Heart left ventricle (tissue), 13 donors: ENCODE data around the gene FBXL19.

Experiments used
- CTCF ChIP-seq, 12 donors: fragments of 200-600 bp; sonication (generic) in 4 of 12; IDR thresholded peaks; one replicate each; pipeline versions ENCODE4 v1.5.0 to v1.8.0; 2018 to 2022; ENCODE audit warnings: antibody characterized with exemption in 12 of 12, mild to moderate bottlenecking in 5 of 12
- POLR2A ChIP-seq, 2 donors: fragments of 450-650 bp; IDR thresholded peaks; one replicate each; pipeline ENCODE4 v1.6.1; 2017; ENCODE audit warnings: antibody characterized with exemption in 2 of 2, mild to moderate bottlenecking in 2 of 2, moderate library complexity in 2 of 2
- donor health status: ischemic (EF 13 %, LVEDD 7.1; RV severe dilation, severe dysfunction).
- donor health status: DM: no; HTN: yes; CAD: no.
- donor health status: DM: no; HTN: no; CAD: no.
- donor health status: ischemic (EF 25% LVEDD 6.9; RV normal size, moderate dysfunction).
- donor health status: ischemic (EF 25% LVEDD 5.7; RV mildly dilated, moderate dysfunction).
- donor health status: ischemic (EF 35%, LVEDD 5.7; RV mildly dilated, moderate dysfunction).
- donor health status: nonischemic (EF 11% LVEDD 7.7; RV severe dilation, severe dysfunction).
- donor health status: DM: yes; HTN: yes; CAD: no.
- donor health status: PGD.
- donor health status: ischemic (EF 29% LVEDD 5.4; RV normal size, mild dysfunction).
- donor health status: nonischemic (EF 23%, LVEDD 6.1; RV moderate dilation, normal function).

- TF ChIP-seq CTCF (IDR thresholded peaks at IDR 0.05) (no peak), POLR2A (IDR thresholded peaks at IDR 0.05) (no peak)
Observed at GRCh38 chr16:30925995-30926811, 2.8 kb downstream of the FBXL19 start.
